H1 (cell line): ENCODE results near the gene AGAP1. TPM values are rescaled to one million over a fixed set of nuclear protein-coding genes. Genes with fewer than 3 reads are reported as not detected.

ENCODE experiments used
- CTCF ChIA-PET: fragments of 300-600 bp; sonication (Branson Sonifier 250); formaldehyde crosslinking; loops from one replicate; lab custom pipeline; 2021; ENCODE audit not compliant: partially characterized antibody; lab: Charles Lee
- POLR2A ChIA-PET: fragments of 300-600 bp; sonication (Branson Sonifier 250); formaldehyde crosslinking; loops from one replicate; lab custom pipeline; 2021; ENCODE audit warnings: inconsistent platforms; ENCODE audit not compliant: partially characterized antibody; lab: Charles Lee
- DNase-seq, 2 experiments: peaks; one replicate each; pipeline versions ENCODE4 v3.0.0 to v3.0.0-alpha.2; 2010 to 2022; ENCODE audit warnings: low spot score in 2 of 2, low read depth in 1 of 2, mixed read lengths in 1 of 2
- FAIRE-seq: peaks from 2 replicates; lab custom pipeline; 2011; peaks lifted over from hg19 to GRCh38; lab: Jason Lieb, UNC
- H2AFZ ChIP-seq: 2 replicates; pipeline ENCODE4 v1.8.1; 2012; ENCODE audit warnings: low read length, inconsistent platforms
- H2AK5ac ChIP-seq: 2 replicates; pipeline ENCODE4 v1.6.1; 2013; ENCODE audit warnings: low read depth, low read length
- H2BK120ac ChIP-seq: replicated peaks from 2 replicates; pipeline ENCODE3; 2013; ENCODE audit warnings: low read depth, low read length, inconsistent platforms
- H2BK12ac ChIP-seq: 2 replicates; pipeline ENCODE4 v1.6.1; 2013; ENCODE audit warnings: low read depth, low read length
- H2BK15ac ChIP-seq: 2 replicates; pipeline ENCODE4 v1.6.1; 2013; ENCODE audit warnings: low read length
- H2BK20ac ChIP-seq: 2 replicates; pipeline ENCODE4 v1.6.1; 2013; ENCODE audit warnings: low read length
- H2BK5ac ChIP-seq: 2 replicates; pipeline ENCODE4 v1.6.1; 2013; ENCODE audit warnings: low read depth, low read length
- H3K14ac ChIP-seq: 2 replicates; pipeline ENCODE4 v1.6.1; 2013; ENCODE audit warnings: inconsistent platforms; ENCODE audit not compliant: insufficient read length
- H3K18ac ChIP-seq: 2 replicates; pipeline ENCODE4 v1.6.1; 2013; ENCODE audit warnings: low read length; ENCODE audit errors: extremely low read depth
- H3K23ac ChIP-seq: 2 replicates; pipeline ENCODE4 v1.6.1; 2013; ENCODE audit warnings: inconsistent platforms; ENCODE audit not compliant: insufficient read length
- H3K23me2 ChIP-seq: 2 replicates; pipeline ENCODE4 v1.6.1; 2013; ENCODE audit warnings: low read depth, low read length
- H3K27ac ChIP-seq: 2 replicates; pipeline ENCODE4 v1.6.1; 2011; ENCODE audit warnings: low read depth, low read length, inconsistent platforms
- H3K27me3 ChIP-seq, 4 experiments: replicated peaks in 1 of 4; 1 replicate in 1 of 4; 2 replicates in 3 of 4; pipeline versions ENCODE4 v1.6.1 to v1.8.1; 2011 to 2013; ENCODE audit warnings: low read length in 3 of 4, mild to moderate bottlenecking in 3 of 4, inconsistent platforms in 2 of 4, mixed read lengths in 2 of 4, moderate library complexity in 1 of 4; ENCODE audit not compliant: control insufficient read depth in 3 of 4, insufficient read depth in 3 of 4; ENCODE audit errors: extremely low read depth in 1 of 4
- H3K36me3 ChIP-seq, 4 experiments: 2 replicates each; pipeline versions ENCODE4 v1.6.1 to v1.8.1; 2011 to 2013; ENCODE audit warnings: mild to moderate bottlenecking in 4 of 4, low read length in 3 of 4, moderate library complexity in 2 of 4, control low read depth in 1 of 4, inconsistent platforms in 1 of 4; ENCODE audit not compliant: insufficient read depth in 4 of 4, control insufficient read depth in 2 of 4
- H3K4ac ChIP-seq: replicated peaks from 2 replicates; pipeline ENCODE3; 2013; ENCODE audit warnings: low read length, low read depth, mixed read lengths, inconsistent platforms; ENCODE audit not compliant: insufficient read length
- H3K4me1 ChIP-seq, 4 experiments: replicated peaks in 1 of 4; 1 replicate in 1 of 4; 2 replicates in 3 of 4; pipeline versions ENCODE4 v1.6.1 to v1.8.1; 2011 to 2013; ENCODE audit warnings: low read length in 3 of 4, inconsistent platforms in 2 of 4, mixed read lengths in 1 of 4; ENCODE audit not compliant: insufficient read depth in 4 of 4, control insufficient read depth in 3 of 4
- H3K4me2 ChIP-seq, 2 experiments: 2 replicates each; pipeline versions ENCODE4 v1.6.1 to v1.8.1; 2011 to 2013; ENCODE audit warnings: low read depth in 2 of 2, low read length in 2 of 2, control low read depth in 1 of 2, inconsistent platforms in 1 of 2, mild to moderate bottlenecking in 1 of 2; ENCODE audit not compliant: insufficient read depth in 1 of 2
- H3K4me3 ChIP-seq, 4 experiments: fragments of 200-600, 300-600 bp in 1 of 4; sonication (generic), shearing (Covaris generic), sonication (Bioruptor Twin) in 1 of 4; 2 replicates each; pipeline versions ENCODE4 v1.5.1 to v1.8.1; 2011 to 2016; ENCODE audit warnings: low read length in 4 of 4, low read depth in 3 of 4, control low read depth in 2 of 4, inconsistent platforms in 2 of 4, mild to moderate bottlenecking in 2 of 4, mixed read lengths in 1 of 4, moderate library complexity in 1 of 4; ENCODE audit not compliant: insufficient read depth in 2 of 4; ENCODE audit errors: extremely low read depth in 1 of 4
- H3K56ac ChIP-seq: replicated peaks from 2 replicates; pipeline ENCODE3; 2013; ENCODE audit warnings: low read depth, mild to moderate bottlenecking, mixed read lengths, low read length, inconsistent platforms; ENCODE audit not compliant: insufficient read length
- H3K79me1 ChIP-seq: 2 replicates; pipeline ENCODE4 v1.6.1; 2013; ENCODE audit warnings: low read depth, low read length, control low read depth
- H3K79me2 ChIP-seq, 2 experiments: 2 replicates each; pipeline versions ENCODE4 v1.6.1 to v1.8.1; 2012 to 2013; ENCODE audit warnings: low read length in 2 of 2, mild to moderate bottlenecking in 2 of 2, inconsistent platforms in 1 of 2; ENCODE audit not compliant: insufficient read depth in 2 of 2, control insufficient read depth in 1 of 2
- H3K9ac ChIP-seq, 4 experiments: replicated peaks in 1 of 4; 1 replicate in 1 of 4; 2 replicates in 3 of 4; pipeline versions ENCODE4 v1.6.1 to v1.8.1; 2011 to 2013; ENCODE audit warnings: low read depth in 3 of 4, low read length in 3 of 4, control low read depth in 2 of 4, mild to moderate bottlenecking in 2 of 4, moderate library complexity in 2 of 4, inconsistent platforms in 1 of 4; ENCODE audit errors: extremely low read depth in 1 of 4
- H3K9me3 ChIP-seq, 2 experiments: 2 replicates each; pipeline versions ENCODE4 v1.6.1 to v1.8.1; 2012 to 2013; ENCODE audit warnings: mild to moderate bottlenecking in 2 of 2, moderate library complexity in 2 of 2, control low read depth in 1 of 2, inconsistent platforms in 1 of 2, low read depth in 1 of 2, low read length in 1 of 2, mixed read lengths in 1 of 2; ENCODE audit not compliant: insufficient read depth in 2 of 2
- H4K20me1 ChIP-seq, 2 experiments: replicated peaks in 1 of 2; 2 replicates each; pipeline versions ENCODE3 to v1.8.1; 2011 to 2013; ENCODE audit warnings: inconsistent platforms in 2 of 2, low read length in 2 of 2, mild to moderate bottlenecking in 1 of 2; ENCODE audit not compliant: insufficient read depth in 2 of 2, control insufficient read depth in 1 of 2
- H4K5ac ChIP-seq: 2 replicates; pipeline ENCODE4 v1.6.1; 2013; ENCODE audit warnings: low read length, low read depth, mixed read lengths, inconsistent platforms; ENCODE audit not compliant: insufficient read length
- H4K8ac ChIP-seq: 2 replicates; pipeline ENCODE4 v1.8.0; 2013; ENCODE audit warnings: mild to moderate bottlenecking, moderate library complexity, low read length, inconsistent platforms; ENCODE audit not compliant: insufficient read depth; ENCODE audit errors: extremely low read depth
- H4K91ac ChIP-seq: replicated peaks from 2 replicates; pipeline ENCODE3; 2013; ENCODE audit warnings: low read length, mixed read lengths, inconsistent platforms; ENCODE audit not compliant: insufficient read length
- ASH2L ChIP-seq: fragments of 200-600, 300-600 bp; sonication (generic); IDR thresholded peaks from one replicate; pipeline ENCODE4 v1.7.1; 2017; ENCODE audit warnings: low read length
- ATF2 ChIP-seq: IDR thresholded peaks from 2 replicates; pipeline ENCODE4 v1.6.1; 2012; ENCODE audit warnings: low read length, inconsistent platforms
- CBX8 ChIP-seq: fragments of 300-800, 300-1000 bp; sonication (generic); IDR thresholded peaks from 2 replicates; pipeline ENCODE4 v1.7.1; 2016; ENCODE audit warnings: low read depth, low read length, borderline replicate concordance
- EP300 ChIP-seq, 2 experiments: IDR thresholded peaks; 1 replicate in 1 of 2; 2 replicates in 1 of 2; pipeline ENCODE4 v1.6.1; 2011 to 2012; ENCODE audit warnings: low read depth in 2 of 2, low read length in 2 of 2, mild to moderate bottlenecking in 2 of 2, borderline replicate concordance in 1 of 2, inconsistent platforms in 1 of 2, moderate library complexity in 1 of 2
- RBBP5 ChIP-seq: IDR thresholded peaks from 2 replicates; pipeline ENCODE4 v1.7.1; 2012; ENCODE audit warnings: low read depth, mild to moderate bottlenecking, inconsistent platforms, low read length, moderate library complexity, borderline replicate concordance
- RFX5 ChIP-seq: IDR thresholded peaks from 2 replicates; pipeline ENCODE4 v1.6.1; 2011; ENCODE audit warnings: low read depth, low read length, improper control_type of control experiment, borderline replicate concordance
- SIN3A ChIP-seq, 2 experiments: IDR thresholded peaks in 1 of 2; conservative IDR thresholded peaks in 1 of 2; 2 replicates each; pipeline ENCODE4 v1.6.1; 2011 to 2012; ENCODE audit warnings: low read length in 2 of 2, improper control_type of control experiment in 1 of 2, low read depth in 1 of 2, mild to moderate bottlenecking in 1 of 2
- SRF ChIP-seq: IDR thresholded peaks from 2 replicates; pipeline ENCODE4 v1.6.1; 2011; ENCODE audit warnings: mild to moderate bottlenecking, low read depth, low read length, moderate library complexity
- TAF1 ChIP-seq: IDR thresholded peaks from 2 replicates; pipeline ENCODE4 v1.6.1; 2011; ENCODE audit warnings: mild to moderate bottlenecking, low read depth, low read length
- WGBS, 2 experiments: shearing (Covaris generic) in 1 of 2; methylation state at CpG; one replicate each; pipeline versions ENCODE4 v1.1.6 to v1.1.7; 2013 to 2015; ENCODE audit warnings: low lambda C conversion rate in 2 of 2, mixed read lengths in 2 of 2, inconsistent platforms in 1 of 2, low coverage in 1 of 2, missing lambda C conversion rate in 1 of 2; ENCODE audit not compliant: insufficient replicate concordance in 2 of 2, insufficient coverage in 1 of 2, insufficient read length in 1 of 2; ENCODE audit errors: extremely low coverage in 1 of 2, missing lambda C conversion rate in 1 of 2; 5-methylcytosine and 5-hydroxymethylcytosine counted together
- polyA plus RNA-seq, 7 experiments: library from polyadenylated mRNA; depleted of rRNA in 3 of 7; stranded (reverse) in 5 of 7; unstranded in 2 of 7; fragments of >200 nt in 5 of 7; fragments of 200-250 nt in 2 of 7; gene quantifications; 1 replicate in 5 of 7; 2 replicates in 1 of 7; 4 replicates in 1 of 7; pipeline versions ENCODE4 v1.2.1 to v1.2.3, GENCODE V29; 2011 to 2013; ENCODE audit warnings: missing spikeins in 2 of 7, mixed read lengths in 2 of 7
- total RNA-seq: library from RNA; stranded (reverse); fragmentation: NEBNext Ultra II Directional; extraction: Animal tissue kit (Norgen Biotek cat#: 25700); gene quantifications from 2 replicates; pipeline ENCODE4 v1.2.1, GENCODE V29; 2021
- TF ChIP-seq, protein P1 (sequence below): IDR thresholded peaks from 2 replicates; pipeline ENCODE4 v1.6.1; 2011; ENCODE audit warnings: low read length, improper control_type of control experiment

The AGAP1 gene
- total and polyA plus RNA-seq, 2 of the 8 experiments (the other 6 are each of a cell fraction or from before 2014, with no cell fraction given), result 18.1 to 39.4 TPM

DNA sequence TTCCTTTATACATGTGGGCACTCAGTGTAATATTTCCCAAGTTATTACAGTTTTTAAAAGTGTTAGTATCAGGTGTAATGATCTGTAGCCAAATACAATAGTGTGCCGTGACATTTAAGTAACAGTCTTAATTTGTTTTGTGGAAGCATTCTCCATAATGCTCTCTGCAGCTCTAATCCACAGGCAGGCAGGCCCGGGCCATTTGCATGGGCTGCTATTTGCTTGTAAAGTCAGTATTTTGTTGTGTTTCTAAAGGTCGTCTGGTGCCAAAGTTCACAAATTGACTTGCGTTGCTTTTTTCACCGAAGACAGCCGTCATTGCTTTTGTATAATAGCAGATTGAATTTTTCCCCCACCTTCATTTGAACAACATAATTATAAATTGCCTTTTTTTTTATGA, 521.3 kb downstream of the AGAP1 start:
- H3K4me3 ChIP-seq, result peak overlapping the region in 1 of 4 experiments; percentile 18; a peak in 1 of 8 replicates
- no peaks in the 10 kb centered on the region for H3K79me2 ChIP-seq
- H3K14ac ChIP-seq, result no peak overlapping the region
- no peak overlapping the region for H3K23ac ChIP-seq
- H4K8ac ChIP-seq, result no peak overlapping the region
- no peaks in the 10 kb centered on the region for H3K23me2 ChIP-seq
- no peak overlapping the region for H2BK120ac ChIP-seq
- WGBS, 2 experiments, result 52% methylated on average over 6 of the region's 6 CpGs; no CpG with 5 or more reads in 1 of the 2 experiments
- H3K27me3 ChIP-seq, result 0 out of 7 replicates have a peak, but pooled peaks cover 0 to 2% (median 0%) of the 10 kb centered on the region in 4 experiments
- no peak overlapping the region for H2BK5ac ChIP-seq
- FAIRE-seq (peak; percentile 50), DNase-seq (no peak)
- H3K4me2 ChIP-seq, result peak overlapping the region; percentile 50 to 56; a peak in 2 of 4 replicates
- no peak overlapping the region for H2BK15ac ChIP-seq
- H3K4ac ChIP-seq, result no peak overlapping the region
- ChIA-PET CTCF (interaction anchor here (1.0 to 1.7 kb wide), 3 partner anchors 18 to 162 kb away, joined by 3 to 4 read pairs (median 3); no protein-coding TSS in a partner anchor), POLR2A (no interaction called here)
- H3K9me3 ChIP-seq, result no peaks in the 10 kb centered on the region
- no peak overlapping the region for H2AK5ac ChIP-seq
- H3K27ac ChIP-seq, result no peak overlapping the region
- H3K9ac ChIP-seq, result no peak overlapping the region
- peaks cover 11 to 30% (median 27%) of the 10 kb centered on the region in 4 experiments for H3K4me1 ChIP-seq
- no peaks in the 10 kb centered on the region; a peak in 1 of 8 replicates for H3K36me3 ChIP-seq
- no peak overlapping the region for H2BK12ac ChIP-seq
- H4K20me1 ChIP-seq, result no peaks in the 10 kb centered on the region
- no peak overlapping the region for H2BK20ac ChIP-seq
- H4K91ac ChIP-seq, result no peak overlapping the region
- H4K5ac ChIP-seq, result no peak overlapping the region
- H2AFZ ChIP-seq, result no peak overlapping the region
- no peak for TF ChIP-seq RFX5
- no peak for TF ChIP-seq SIN3A (conservative IDR thresholded peaks at IDR 0.05 in 1 of 2, IDR thresholded peaks at IDR 0.05 in 1 of 2; ENCODE audit: low read depth in 1 of 2, low read length in 2 of 2)
- no peak for TF ChIP-seq RBBP5
- no peak for TF ChIP-seq TAF1
- no peak for TF ChIP-seq EP300 (IDR thresholded peaks at IDR 0.05; ENCODE audit: borderline replicate concordance in 1 of 2, low read depth in 2 of 2, low read length in 2 of 2)
- no peak for TF ChIP-seq ATF2
- TF ChIP-seq, protein P1, sequence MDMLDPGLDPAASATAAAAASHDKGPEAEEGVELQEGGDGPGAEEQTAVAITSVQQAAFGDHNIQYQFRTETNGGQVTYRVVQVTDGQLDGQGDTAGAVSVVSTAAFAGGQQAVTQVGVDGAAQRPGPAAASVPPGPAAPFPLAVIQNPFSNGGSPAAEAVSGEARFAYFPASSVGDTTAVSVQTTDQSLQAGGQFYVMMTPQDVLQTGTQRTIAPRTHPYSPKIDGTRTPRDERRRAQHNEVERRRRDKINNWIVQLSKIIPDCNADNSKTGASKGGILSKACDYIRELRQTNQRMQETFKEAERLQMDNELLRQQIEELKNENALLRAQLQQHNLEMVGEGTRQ, result no peak
- TF ChIP-seq SRF, result no peak
- TF ChIP-seq CBX8, result no peak
- TF ChIP-seq ASH2L, result no peak
- H3K56ac ChIP-seq, result no peak overlapping the region
- no peak overlapping the region for H3K18ac ChIP-seq
- no peaks in the 10 kb centered on the region for H3K79me1 ChIP-seq
